ENCODE data around the gene GPX3. TPM values are rescaled to one million over a fixed set of nuclear protein-coding genes. Genes with fewer than 3 reads are reported as not detected.
A peak's percentile ranks its signal among the peaks of the same experiment; 100 is the strongest.

GPX3 gene
- total and polyA plus RNA-seq, 9 of the 15 experiments (the other 6 are each of a cell fraction or from before 2014, with no cell fraction given) = 0.25 to 0.86 TPM; not detected in 7

GRCh38 chr5:151003503-151003860 is 16.9 kb upstream of the GPX3 start:
- H3K4me2 ChIP-seq (ENCODE audit: insufficient read depth, low read length) = no peak overlapping the region
- no TSS peak for BruUV-seq (replicated peaks)
- DNase-seq (ENCODE audit: extremely low read depth in 1 of 4, low spot score in 3 of 4) (no peak), ATAC-seq (no peak), FAIRE-seq (no peak)
- peak overlapping the region; percentile 57; the same call in 1 of the 2 replicates for H2AFZ ChIP-seq (ENCODE audit: low read depth, low read length)
- no peaks in the 10 kb centered on the region for H3K36me3 ChIP-seq (ENCODE audit: control insufficient read depth, insufficient read depth, low read length)
- intact Hi-C loops (cut with micrococcal nuclease) = loop anchor here (2.0 kb wide), 2 partner anchors 103 to 235 kb away; no protein-coding TSS in a partner anchor
- CTCF ChIA-PET (ENCODE audit: low intra/inter-chr PET ratio) = interaction anchor here (0.5 to 2.8 kb wide), 3 partner anchors 8 to 303 kb away, joined by 3 to 15 read pairs (median 3); no protein-coding TSS in a partner anchor
- H4K20me1 ChIP-seq (replicated peaks; ENCODE audit: control insufficient read depth, insufficient read depth, low read length) = no peaks in the 10 kb centered on the region
- H3K27ac ChIP-seq (ENCODE audit: extremely low read depth, low read depth, low read length) = no peak overlapping the region
- no peaks in the 10 kb centered on the region for H3K79me2 ChIP-seq (ENCODE audit: control insufficient read depth, insufficient read depth, low read length)
- H3K4me1 ChIP-seq (replicated peaks in 1 of 2; ENCODE audit: control insufficient read depth in 2 of 2, insufficient read depth in 2 of 2, low read length in 2 of 2) = peaks cover 4 to 19% of the 10 kb centered on the region in 2 experiments; a peak in 4 of 5 replicates
- TF ChIP-seq GABPB1 (CRISPR knock-in tag; IDR thresholded peaks at IDR 0.05) (no peak), POLR2H (tag; IDR thresholded peaks at IDR 0.05; ENCODE audit: low read depth) (no peak), HDAC2 (IDR thresholded peaks at IDR 0.05) (no peak)
- TF ChIP-seq, protein P1, sequence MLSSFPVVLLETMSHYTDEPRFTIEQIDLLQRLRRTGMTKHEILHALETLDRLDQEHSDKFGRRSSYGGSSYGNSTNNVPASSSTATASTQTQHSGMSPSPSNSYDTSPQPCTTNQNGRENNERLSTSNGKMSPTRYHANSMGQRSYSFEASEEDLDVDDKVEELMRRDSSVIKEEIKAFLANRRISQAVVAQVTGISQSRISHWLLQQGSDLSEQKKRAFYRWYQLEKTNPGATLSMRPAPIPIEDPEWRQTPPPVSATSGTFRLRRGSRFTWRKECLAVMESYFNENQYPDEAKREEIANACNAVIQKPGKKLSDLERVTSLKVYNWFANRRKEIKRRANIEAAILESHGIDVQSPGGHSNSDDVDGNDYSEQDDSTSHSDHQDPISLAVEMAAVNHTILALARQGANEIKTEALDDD (IDR thresholded peaks at IDR 0.05) = peak; percentile 85
- POLR2A ChIA-PET = no interaction called here
- 0 out of 5 replicates have a peak, but pooled peaks cover 0 to 5% of the 10 kb centered on the region in 2 experiments for H3K27me3 ChIP-seq (ENCODE audit: control insufficient read depth in 2 of 2, insufficient read depth in 2 of 2, low read length in 2 of 2)
- H3K9me1 ChIP-seq (ENCODE audit: control insufficient read depth, insufficient read depth, low read length) = no peaks in the 10 kb centered on the region
- in situ Hi-C loops (cut with MboI) = loop anchor here (5.0 kb wide), 1 partner anchor 114 kb away; no protein-coding TSS in a partner anchor
- 46% methylated on average over 3 of the region's 3 CpGs for WGBS (ENCODE audit: insufficient coverage, low coverage, missing lambda C conversion rate)
- H3K9me3 ChIP-seq (replicated peaks; ENCODE audit: control insufficient read depth, insufficient read depth, low read depth, low read length) = no peaks in the 10 kb centered on the region
- H3K9ac ChIP-seq (ENCODE audit: insufficient read depth in 1 of 2, low read depth in 2 of 2, low read length in 2 of 2) = no peak overlapping the region
- no peak overlapping the region for H3K4me3 ChIP-seq

GRCh38 chr5:151004499-151004898 is 15.9 kb upstream of the GPX3 start:
- intact Hi-C loops (cut with micrococcal nuclease) (no loop called here), in situ Hi-C loops (cut with MboI) (loop anchor here (5.0 kb wide), 1 partner anchor 113 kb away; no protein-coding TSS in a partner anchor)
- Histone ChIP-seq H3K4me1 (replicated peaks in 1 of 2; ENCODE audit: control insufficient read depth in 2 of 2, insufficient read depth in 2 of 2, low read length in 2 of 2) (peaks cover 4 to 24% of the 10 kb centered on the region in 2 experiments; a peak in 4 of 5 replicates), H3K9ac (ENCODE audit: insufficient read depth in 1 of 2, low read depth in 2 of 2, low read length in 2 of 2) (no peak overlapping the region), H3K9me1 (ENCODE audit: control insufficient read depth, insufficient read depth, low read length) (no peaks in the 10 kb centered on the region), H3K4me3 (no peak overlapping the region), H3K27ac (ENCODE audit: extremely low read depth, low read depth, low read length) (no peak overlapping the region), H3K4me2 (ENCODE audit: insufficient read depth, low read length) (no peak overlapping the region), H3K36me3 (ENCODE audit: control insufficient read depth, insufficient read depth, low read length) (no peaks in the 10 kb centered on the region), H4K20me1 (replicated peaks; ENCODE audit: control insufficient read depth, insufficient read depth, low read length) (no peaks in the 10 kb centered on the region), H3K9me3 (replicated peaks; ENCODE audit: control insufficient read depth, insufficient read depth, low read depth, low read length) (no peaks in the 10 kb centered on the region), H3K27me3 (ENCODE audit: control insufficient read depth in 2 of 2, insufficient read depth in 2 of 2, low read length in 2 of 2) (0 out of 5 replicates have a peak, but pooled peaks cover 0 to 3% of the 10 kb centered on the region in 2 experiments), H2AFZ (ENCODE audit: low read depth, low read length) (no peak overlapping the region), H3K79me2 (ENCODE audit: control insufficient read depth, insufficient read depth, low read length) (no peaks in the 10 kb centered on the region)
- ATAC-seq (no peak), FAIRE-seq (no peak), DNase-seq (ENCODE audit: extremely low read depth in 1 of 4, low spot score in 3 of 4) (no peak)
- ChIA-PET POLR2A (interaction anchor here (1.0 kb wide), 1 partner anchor 12 kb away, joined by 4 read pairs; no protein-coding TSS in a partner anchor), CTCF (ENCODE audit: low intra/inter-chr PET ratio) (interaction anchor here (0.5 kb wide), 1 partner anchor 122 kb away, joined by 3 read pairs; no protein-coding TSS in a partner anchor)
- 64% methylated on average over 2 of the region's 2 CpGs for WGBS (ENCODE audit: insufficient coverage, low coverage, missing lambda C conversion rate)
- BruUV-seq (replicated peaks) = no TSS peak
- TF ChIP-seq CEBPB (tag; IDR thresholded peaks at IDR 0.05) (peak; percentile 75), CEBPG (CRISPR knock-in tag; IDR thresholded peaks at IDR 0.05) (no peak), CEBPG (tag; conservative IDR thresholded peaks at IDR 0.05 in 1 of 2, IDR thresholded peaks at IDR 0.05 in 1 of 2) (peak in 1 of 2 experiments; percentile 65; a peak in 2 of 4 replicates), HIVEP1 (CRISPR knock-in tag; IDR thresholded peaks at IDR 0.05) (no peak)

Data from K562 (cell line).